RWPE2 (cell line): ENCODE measurements around the gene CFDP1.

Source experiments
- ATAC-seq: fragments of 200-7000 bp; cut with Tn5 transposase; 3 replicates; pipeline ENCODE4 v1.9.1; 2021; ENCODE audit warnings: low read depth
- DNase-seq: peaks from one replicate; pipeline ENCODE4 v3.0.0-alpha.2; 2020; ENCODE audit warnings: low spot score
- H3K27ac ChIP-seq: fragments of 450-650 bp; 2 replicates; pipeline ENCODE4 v1.5.1; 2017; ENCODE audit warnings: mild to moderate bottlenecking; ENCODE audit not compliant: poor library complexity, severe bottlenecking
- H3K27me3 ChIP-seq: fragments of 250-450 bp; sonication (Bioruptor Pico); 2 replicates; pipeline ENCODE4 v1.5.1; 2021; ENCODE audit warnings: mild to moderate bottlenecking, moderate library complexity; ENCODE audit not compliant: insufficient read depth, poor library complexity, severe bottlenecking
- H3K36me3 ChIP-seq: fragments of 250-450 bp; sonication (Bioruptor Pico); 2 replicates; pipeline ENCODE4 v1.5.1; 2020; ENCODE audit warnings: low read depth, mild to moderate bottlenecking, moderate library complexity
- H3K4me1 ChIP-seq: fragments of 250-450 bp; sonication (Bioruptor Pico); 2 replicates; pipeline ENCODE4 v1.5.1; 2021; ENCODE audit warnings: mild to moderate bottlenecking, moderate library complexity; ENCODE audit not compliant: insufficient read depth, poor library complexity, severe bottlenecking
- H3K4me3 ChIP-seq: fragments of 250-450 bp; sonication (Bioruptor Pico); 2 replicates; pipeline ENCODE4 v1.5.1; 2021; ENCODE audit warnings: mild to moderate bottlenecking, moderate library complexity; ENCODE audit not compliant: severe bottlenecking
- H3K9me3 ChIP-seq: fragments of 250-450 bp; sonication (Bioruptor Pico); 2 replicates; pipeline ENCODE4 v1.5.1; 2021; ENCODE audit warnings: mild to moderate bottlenecking, moderate library complexity; ENCODE audit not compliant: severe bottlenecking
- TF ChIP-seq, protein P1 (sequence below): fragments of 450-650 bp; IDR thresholded peaks from one replicate; pipeline ENCODE4 v1.5.1; 2017; ENCODE audit warnings: mild to moderate bottlenecking, moderate library complexity; ENCODE audit not compliant: poor library complexity, severe bottlenecking

Gene CFDP1

DNA sequence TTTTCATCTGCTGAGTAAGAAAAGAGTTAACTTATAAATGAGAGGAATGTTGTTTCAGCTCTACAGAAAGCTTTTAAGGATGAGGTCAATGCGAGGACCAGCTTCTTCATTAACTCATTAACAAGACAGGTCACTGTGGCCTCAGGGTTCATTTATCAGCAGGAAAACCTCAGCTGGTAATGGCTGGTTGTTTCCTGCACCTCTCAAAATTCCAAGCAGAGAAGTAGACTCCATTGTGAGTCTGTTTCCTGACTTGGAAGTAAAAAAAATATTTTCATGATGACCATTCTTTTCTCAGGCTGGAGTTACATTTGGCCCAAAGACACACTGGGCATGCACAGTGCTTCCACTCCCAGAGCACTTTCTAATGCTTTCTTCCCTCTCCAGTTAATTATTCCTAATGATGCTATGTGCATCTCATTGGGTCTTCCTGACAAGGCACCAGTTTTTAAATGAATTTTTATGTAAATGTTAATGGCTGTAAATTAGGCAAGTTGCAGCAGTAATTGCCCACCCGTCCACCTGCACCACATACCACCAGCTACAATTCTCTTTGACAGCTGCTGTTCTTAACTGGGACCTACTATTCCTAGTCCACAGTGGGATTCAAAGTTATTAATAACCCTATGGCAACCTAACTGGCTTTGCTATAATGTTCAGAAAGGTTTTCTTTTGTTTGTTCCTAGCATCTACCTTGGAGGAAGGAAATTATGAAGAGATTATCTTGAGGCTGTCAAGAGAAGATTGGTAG, 92.4 kb downstream of the CFDP1 start:
- H3K4me1 ChIP-seq: peaks cover 32% of the 10 kb centered on the region
- H3K4me3 ChIP-seq: no peak overlapping the region
- peaks cover 12% of the 10 kb centered on the region; the same call in 1 of the 2 replicates for H3K36me3 ChIP-seq
- DNase-seq: no peak
- no peaks in the 10 kb centered on the region for H3K9me3 ChIP-seq
- TF ChIP-seq, protein P1, sequence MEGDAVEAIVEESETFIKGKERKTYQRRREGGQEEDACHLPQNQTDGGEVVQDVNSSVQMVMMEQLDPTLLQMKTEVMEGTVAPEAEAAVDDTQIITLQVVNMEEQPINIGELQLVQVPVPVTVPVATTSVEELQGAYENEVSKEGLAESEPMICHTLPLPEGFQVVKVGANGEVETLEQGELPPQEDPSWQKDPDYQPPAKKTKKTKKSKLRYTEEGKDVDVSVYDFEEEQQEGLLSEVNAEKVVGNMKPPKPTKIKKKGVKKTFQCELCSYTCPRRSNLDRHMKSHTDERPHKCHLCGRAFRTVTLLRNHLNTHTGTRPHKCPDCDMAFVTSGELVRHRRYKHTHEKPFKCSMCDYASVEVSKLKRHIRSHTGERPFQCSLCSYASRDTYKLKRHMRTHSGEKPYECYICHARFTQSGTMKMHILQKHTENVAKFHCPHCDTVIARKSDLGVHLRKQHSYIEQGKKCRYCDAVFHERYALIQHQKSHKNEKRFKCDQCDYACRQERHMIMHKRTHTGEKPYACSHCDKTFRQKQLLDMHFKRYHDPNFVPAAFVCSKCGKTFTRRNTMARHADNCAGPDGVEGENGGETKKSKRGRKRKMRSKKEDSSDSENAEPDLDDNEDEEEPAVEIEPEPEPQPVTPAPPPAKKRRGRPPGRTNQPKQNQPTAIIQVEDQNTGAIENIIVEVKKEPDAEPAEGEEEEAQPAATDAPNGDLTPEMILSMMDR: no peak
- ATAC-seq: no peak
- no peaks in the 10 kb centered on the region for H3K27me3 ChIP-seq
- H3K27ac ChIP-seq: no peak overlapping the region

DNA sequence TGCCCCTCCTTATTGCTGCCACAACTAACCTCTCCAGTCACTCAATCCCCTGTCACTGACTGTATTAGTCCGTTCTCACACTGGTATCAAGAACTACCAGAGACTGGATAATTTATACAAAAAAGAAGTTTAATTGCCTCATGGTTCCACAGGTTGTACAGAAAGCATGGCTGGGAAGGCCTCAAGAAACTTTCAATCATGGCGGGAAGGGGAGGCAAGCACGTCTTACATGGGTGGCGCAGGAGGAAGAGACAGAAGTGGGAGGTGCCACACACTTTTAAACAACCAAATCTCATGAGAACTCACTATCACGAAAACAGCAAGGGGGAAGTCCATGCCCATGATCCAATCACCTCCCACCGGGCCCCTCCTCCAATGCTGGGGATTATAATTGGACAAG, 95.9 kb downstream of the CFDP1 start:
- Histone ChIP-seq H3K4me1 (peaks cover 11% of the 10 kb centered on the region), H3K4me3 (no peak overlapping the region), H3K36me3 (peaks cover 9% of the 10 kb centered on the region; the same call in 1 of the 2 replicates), H3K27ac (no peak overlapping the region), H3K27me3 (no peaks in the 10 kb centered on the region), H3K9me3 (no peaks in the 10 kb centered on the region)
- TF ChIP-seq, protein P1: no peak
- DNase-seq (no peak), ATAC-seq (no peak)

DNA sequence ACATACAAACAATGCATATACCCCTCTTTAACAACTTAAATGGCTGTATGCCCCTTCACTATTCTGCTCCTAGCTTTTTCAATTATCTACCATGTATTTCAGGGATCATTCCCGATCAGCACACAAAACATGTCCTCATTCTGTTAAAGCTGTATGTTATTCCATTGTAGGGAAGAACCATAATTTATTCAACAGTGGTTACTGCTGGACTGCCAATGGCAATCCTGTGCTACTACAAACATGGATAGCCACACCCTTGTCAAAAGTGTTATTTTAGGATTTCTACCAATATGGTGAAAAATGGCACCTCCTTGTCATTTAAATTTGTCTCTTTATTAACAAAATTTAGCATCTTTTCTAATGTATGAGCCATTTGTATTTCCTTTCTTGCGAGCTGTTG, 96.8 kb downstream of the CFDP1 start:
- DNase-seq: no peak
- Histone ChIP-seq H3K36me3 (peaks cover 14% of the 10 kb centered on the region), H3K27me3 (no peaks in the 10 kb centered on the region), H3K9me3 (no peaks in the 10 kb centered on the region), H3K4me3 (no peak overlapping the region), H3K4me1 (peaks cover 3% of the 10 kb centered on the region), H3K27ac (no peak overlapping the region)
- TF ChIP-seq, protein P1: no peak
- no peak for ATAC-seq

DNA sequence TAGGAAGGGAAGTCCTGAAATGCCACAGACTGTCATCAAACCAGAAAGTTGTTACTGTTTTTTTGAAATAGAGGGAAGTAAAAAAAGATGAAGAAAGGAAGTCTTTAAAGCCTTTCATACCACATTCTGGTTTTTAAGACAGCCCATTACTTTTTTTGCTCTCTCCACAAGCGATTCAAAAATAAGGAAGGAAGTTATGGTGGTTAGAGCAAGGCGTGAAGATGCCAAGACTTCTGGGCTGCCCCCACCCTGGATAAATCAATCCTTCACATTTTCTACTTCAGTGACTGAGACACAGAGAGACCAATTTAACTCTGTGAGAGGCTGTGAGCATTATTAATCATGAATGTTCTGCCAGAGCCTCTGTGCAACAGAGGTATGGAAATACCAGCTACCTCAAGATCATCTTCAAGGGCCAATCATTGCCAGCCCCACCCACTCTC, 99.6 kb downstream of the CFDP1 start:
- Histone ChIP-seq H3K36me3 (peaks cover 9% of the 10 kb centered on the region), H3K27ac (no peak overlapping the region), H3K4me3 (no peak overlapping the region), H3K4me1 (no peaks in the 10 kb centered on the region), H3K9me3 (no peaks in the 10 kb centered on the region), H3K27me3 (no peaks in the 10 kb centered on the region)
- TF ChIP-seq, protein P1: no peak
- DNase-seq (no peak), ATAC-seq (no peak)

DNA sequence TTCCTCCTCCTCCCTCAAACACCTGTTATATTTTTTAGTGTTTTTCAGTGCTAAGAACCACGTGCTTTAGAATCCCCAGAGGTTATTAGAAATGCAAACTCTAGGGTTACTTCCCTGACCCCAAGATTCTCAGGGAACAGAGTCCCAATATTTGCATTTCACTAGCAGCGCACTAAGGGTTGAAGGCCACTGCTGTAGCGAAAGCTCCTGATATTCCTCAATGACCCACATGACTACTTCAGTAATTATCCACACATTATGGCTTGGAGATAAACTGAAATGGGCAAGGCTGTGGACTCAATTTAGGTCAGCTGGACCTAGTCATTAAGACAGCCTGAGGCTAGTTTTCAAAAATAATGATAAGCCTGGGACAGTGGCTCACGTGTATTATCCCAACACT, 103.4 kb downstream of the CFDP1 start:
- peaks cover 9% of the 10 kb centered on the region for H3K36me3 ChIP-seq
- TF ChIP-seq, protein P1: no peak
- H3K4me3 ChIP-seq: no peak overlapping the region
- ATAC-seq: no peak
- DNase-seq: no peak
- peaks cover 2% of the 10 kb centered on the region for H3K4me1 ChIP-seq
- H3K27ac ChIP-seq: no peak overlapping the region
- H3K27me3 ChIP-seq: no peaks in the 10 kb centered on the region
- no peaks in the 10 kb centered on the region for H3K9me3 ChIP-seq
